Small intestine (tissue), 7 donors: ENCODE data around the gene RDH13. TPM values are rescaled to one million over a fixed set of nuclear protein-coding genes. Genes with fewer than 3 reads are reported as not detected.
A peak's percentile ranks its signal among the peaks of the same experiment; 100 is the strongest.
"Not testable (repeated sequence)": the region's sequence is repeated elsewhere in the genome, so short reads cannot be mapped to it uniquely, and the experiment has no call there.

Experiments
- DNase-seq, 2 donors: peaks; one replicate each; pipeline versions ENCODE4 v3.0.0 to v3.0.0-alpha.2; 2013
- FAIRE-seq: peaks from 2 replicates; lab custom pipeline; 2012; peaks lifted over from hg19 to GRCh38; lab: Jason Lieb, UNC
- H3K27ac ChIP-seq, 3 donors: one replicate each; pipeline ENCODE4 v1.5.1; 2013; ENCODE audit warnings: low read length in 2 of 3, mild to moderate bottlenecking in 2 of 3, control low read depth in 1 of 3, inconsistent platforms in 1 of 3, low read depth in 1 of 3, moderate library complexity in 1 of 3
- H3K27me3 ChIP-seq, 3 donors: one replicate each; pipeline ENCODE4 v1.6.1; 2013; ENCODE audit warnings: low read length in 3 of 3, inconsistent platforms in 1 of 3; ENCODE audit not compliant: control insufficient read depth in 3 of 3, insufficient read depth in 3 of 3
- H3K36me3 ChIP-seq, 3 donors: one replicate each; pipeline ENCODE4 v1.6.1; 2013; ENCODE audit warnings: low read length in 3 of 3, inconsistent platforms in 1 of 3, low read depth in 1 of 3, mild to moderate bottlenecking in 1 of 3, moderate library complexity in 1 of 3; ENCODE audit not compliant: control insufficient read depth in 3 of 3, insufficient read depth in 2 of 3
- H3K4me1 ChIP-seq, 3 donors: one replicate each; pipeline ENCODE4 v1.6.1; 2013; ENCODE audit warnings: low read length in 2 of 3, inconsistent platforms in 1 of 3, low read depth in 1 of 3, mild to moderate bottlenecking in 1 of 3, moderate library complexity in 1 of 3; ENCODE audit not compliant: control insufficient read depth in 3 of 3, insufficient read depth in 2 of 3
- H3K4me3 ChIP-seq, 3 donors: one replicate each; pipeline ENCODE4 v1.5.1; 2013; ENCODE audit warnings: low read length in 3 of 3, control low read depth in 1 of 3, inconsistent platforms in 1 of 3, low read depth in 1 of 3, mild to moderate bottlenecking in 1 of 3, moderate library complexity in 1 of 3
- H3K9me3 ChIP-seq, 2 donors: one replicate each; pipeline ENCODE4 v1.6.1; 2013; ENCODE audit warnings: low read depth in 1 of 2, low read length in 1 of 2; ENCODE audit not compliant: control insufficient read depth in 2 of 2, insufficient read depth in 1 of 2
- WGBS, 3 donors: extraction: QIAGEN DNeasy Blood & Tissue Kit; methylation state at CpG; one replicate each; pipeline ENCODE4 v1.1.7; 2013; 5-methylcytosine and 5-hydroxymethylcytosine counted together
- polyA plus RNA-seq, 4 donors: library from polyadenylated mRNA; stranded (reverse) in 3 of 4; unstranded in 1 of 4; fragments of 200-250 nt in 3 of 4; fragments of 120-200 nt in 1 of 4; gene quantifications; one replicate each; pipeline versions ENCODE4 v1.2.1 to v1.2.3, GENCODE V29; 2013
- donor health status: healthy with polysubstance abuse.
- donor health status: control.
- donor health status: control.
- donor health status: Bipolar disorder and iron deficiency.
- donor health status: healthy.

The RDH13 gene
- polyA plus RNA-seq, 4 donors: 21.3 to 28.4 (median 22.2) TPM

DNA sequence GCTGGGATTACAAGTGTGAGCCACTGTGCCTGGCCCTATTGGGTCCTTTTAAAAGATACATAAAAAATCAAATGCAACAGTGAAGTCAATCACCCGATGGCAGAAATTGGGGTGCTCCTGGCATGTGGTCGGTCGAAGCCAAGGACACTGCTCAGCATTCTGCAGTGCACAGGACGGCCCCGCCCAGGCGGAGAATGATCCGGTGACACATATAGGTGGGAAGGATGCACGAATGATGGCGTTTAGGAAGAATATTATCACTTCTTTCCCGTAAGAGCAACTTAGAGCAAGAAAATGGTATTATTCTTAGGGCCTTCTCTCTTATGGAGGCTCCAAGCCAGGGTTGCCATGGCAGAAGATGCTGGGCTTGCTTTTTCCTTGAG lies 21.7 kb downstream of the RDH13 start:
- H3K36me3 ChIP-seq: peaks cover 9 to 27% (median 15%) of the 10 kb centered on the region in 3 donors
- H3K27ac ChIP-seq: no peak overlapping the region
- no peak overlapping the region for H3K4me3 ChIP-seq
- whole genome bisulfite sequencing, 3 donors: 84 to 92% (median 90%) methylated on average over 10 of the region's 10 CpGs
- DNase-seq (no peak), FAIRE-seq (no peak)
- H3K9me3 ChIP-seq: no peaks in the 10 kb centered on the region
- no peaks in the 10 kb centered on the region for H3K27me3 ChIP-seq
- H3K4me1 ChIP-seq: no peaks in the 10 kb centered on the region

DNA sequence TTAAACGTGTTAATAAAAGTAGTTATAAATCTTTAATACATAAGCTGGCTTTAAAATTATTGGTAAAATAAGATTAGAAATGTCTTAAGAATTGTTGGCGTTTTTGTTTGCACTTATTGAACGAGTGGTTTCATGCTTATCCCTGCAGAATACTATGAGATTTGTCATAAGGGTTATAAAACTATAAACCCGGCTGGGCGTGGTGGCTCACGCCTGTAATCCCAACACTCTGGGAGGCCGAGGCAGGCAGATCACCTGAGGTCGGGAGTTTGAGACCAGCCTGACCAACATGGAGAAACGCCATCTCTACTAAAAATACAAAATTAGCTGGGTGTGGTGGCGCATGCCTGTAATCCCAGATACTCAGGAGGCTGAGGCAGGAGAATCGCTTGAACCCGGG lies 22.3 kb downstream of the RDH13 start:
- H3K27me3 ChIP-seq, H3K4me1 ChIP-seq, FAIRE-seq, H3K27ac ChIP-seq, H3K4me3 ChIP-seq, H3K9me3 ChIP-seq: not testable (repeated sequence)
- 56 to 77% (median 74%) methylated on average over 12 of the region's 12 CpGs for WGBS, 3 donors
- H3K36me3 ChIP-seq: peaks cover 9 to 27% (median 15%) of the 10 kb centered on the region in 3 donors
- peak in 1 of 2 donors; percentile 31 for DNase-seq

DNA sequence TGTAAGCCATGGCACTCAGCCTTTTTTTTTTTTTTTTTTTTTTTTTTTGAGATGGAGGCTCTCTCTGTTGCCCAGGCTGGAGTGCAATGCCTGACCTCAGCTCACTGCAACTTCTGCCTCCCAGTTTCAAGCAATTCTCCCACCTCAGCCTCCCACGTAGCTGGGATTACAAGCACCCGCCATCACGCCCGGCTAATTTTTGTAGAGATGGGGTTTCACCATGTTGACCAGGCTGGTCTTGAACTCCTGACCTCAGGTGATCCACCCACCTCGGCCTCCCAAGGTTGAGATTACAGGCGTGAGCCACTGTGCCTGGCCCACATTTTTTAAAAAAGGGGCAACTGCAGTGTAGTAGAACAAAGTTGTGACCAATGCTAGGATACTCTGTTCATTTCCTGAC lies 25.3 kb downstream of the RDH13 start:
- not testable (repeated sequence) for FAIRE-seq

DNA sequence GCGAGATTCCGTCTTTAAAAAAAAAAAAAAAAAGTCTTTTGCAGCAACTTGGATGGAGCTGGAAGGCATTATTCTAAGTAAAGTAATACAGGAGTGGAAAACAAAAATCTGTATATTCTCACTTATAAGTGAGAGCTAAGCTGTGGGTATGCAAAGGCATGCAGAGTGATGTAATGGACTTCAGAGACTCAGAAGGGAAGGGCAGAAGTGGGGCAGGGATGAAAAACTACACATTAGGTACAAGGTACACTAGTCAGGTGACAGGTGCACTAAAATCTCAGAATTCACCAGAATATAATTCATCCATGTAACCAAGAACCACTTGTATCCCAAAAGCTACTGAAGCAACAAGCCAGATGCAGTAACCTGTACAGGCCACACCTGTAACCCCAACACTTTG lies 26.9 kb downstream of the RDH13 start:
- DNase-seq (peak in 1 of 2 donors; percentile 31), FAIRE-seq (no peak)
- no peak overlapping the region for H3K4me3 ChIP-seq
- H3K27ac ChIP-seq: no peak overlapping the region
- H3K9me3 ChIP-seq: no peaks in the 10 kb centered on the region
- no peaks in the 10 kb centered on the region for H3K4me1 ChIP-seq
- H3K27me3 ChIP-seq: no peaks in the 10 kb centered on the region
- 86 to 96% (median 94%) methylated on average over 2 of the region's 2 CpGs for WGBS, 3 donors
- H3K36me3 ChIP-seq: peaks cover 0 to under 1% (median 0%) of the 10 kb centered on the region in 3 donors

More for the DNA sequence above, 25.3 kb downstream of the RDH13 start:
- 73 to 86% (median 86%) methylated on average over 6 of the region's 6 CpGs for WGBS, 3 donors
- not testable (repeated sequence) for DNase-seq, H3K27ac ChIP-seq, H3K4me3 ChIP-seq, H3K36me3 ChIP-seq, H3K9me3 ChIP-seq, H3K4me1 ChIP-seq, H3K27me3 ChIP-seq

DNA sequence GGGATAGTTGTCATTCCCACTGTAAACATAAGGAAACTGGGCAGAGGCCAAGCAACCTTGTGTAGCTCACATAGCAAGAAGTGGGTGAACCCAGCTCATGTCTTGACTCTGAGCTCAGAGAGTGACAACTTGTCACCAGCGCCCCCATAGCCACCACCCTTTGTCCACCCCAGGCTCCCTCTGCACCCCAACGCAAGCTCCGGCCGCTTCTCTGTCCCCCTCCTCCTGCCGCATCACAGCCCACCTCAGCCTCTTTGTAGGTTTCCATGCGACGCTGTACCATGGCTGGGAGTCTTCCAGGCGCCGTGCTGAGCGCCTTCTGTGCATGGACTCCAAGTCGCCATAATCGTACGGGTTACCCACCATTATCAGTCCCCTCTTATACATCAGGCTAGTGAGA lies 28.2 kb downstream of the RDH13 start:
- FAIRE-seq (no peak), DNase-seq (no peak)
- no peak overlapping the region for H3K27ac ChIP-seq
- 92 to 97% (median 93%) methylated on average over 13 of the region's 13 CpGs for WGBS, 3 donors
- no peaks in the 10 kb centered on the region for H3K9me3 ChIP-seq
- H3K27me3 ChIP-seq: no peaks in the 10 kb centered on the region
- H3K36me3 ChIP-seq: no peaks in the 10 kb centered on the region
- H3K4me1 ChIP-seq: no peaks in the 10 kb centered on the region
- no peak overlapping the region for H3K4me3 ChIP-seq

DNA sequence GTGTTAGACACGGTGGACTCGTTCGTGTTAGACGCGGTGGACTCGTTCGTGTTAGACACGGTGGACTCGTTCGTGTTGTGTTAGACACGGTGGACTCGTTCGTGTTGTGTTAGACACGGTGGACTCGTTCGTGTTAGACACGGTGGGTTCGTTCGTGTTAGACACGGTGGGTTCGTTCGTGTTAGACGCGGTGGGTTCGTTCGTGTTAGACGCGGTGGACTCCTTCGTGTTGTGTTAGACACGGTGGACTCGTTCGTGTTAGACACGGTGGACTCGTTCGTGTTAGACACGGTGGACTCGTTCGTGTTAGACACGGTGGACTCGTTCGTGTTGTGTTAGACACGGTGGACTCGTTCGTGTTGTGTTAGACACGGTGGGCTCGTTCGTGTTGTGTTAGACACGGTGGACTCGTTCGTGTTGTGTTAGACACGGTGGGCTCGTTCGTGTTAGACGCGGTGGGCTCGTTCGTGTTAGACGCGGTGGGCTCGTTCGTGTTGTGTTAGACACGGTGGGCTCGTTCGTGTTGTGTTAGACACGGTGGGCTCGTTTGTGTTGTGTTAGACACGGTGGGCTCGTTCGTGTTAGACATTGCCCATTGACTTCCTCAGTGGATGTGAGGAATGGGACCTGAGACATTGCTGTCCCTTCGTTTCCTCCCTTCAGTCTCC lies 29.8 kb downstream of the RDH13 start:
- H3K9me3 ChIP-seq, H3K27ac ChIP-seq, H3K4me3 ChIP-seq, H3K27me3 ChIP-seq, H3K36me3 ChIP-seq, H3K4me1 ChIP-seq, FAIRE-seq, DNase-seq: not testable (repeated sequence)
- WGBS, 3 donors: 93 to 96% (median 93%) methylated on average over 59 to 70 of the region's 70 CpGs

DNA sequence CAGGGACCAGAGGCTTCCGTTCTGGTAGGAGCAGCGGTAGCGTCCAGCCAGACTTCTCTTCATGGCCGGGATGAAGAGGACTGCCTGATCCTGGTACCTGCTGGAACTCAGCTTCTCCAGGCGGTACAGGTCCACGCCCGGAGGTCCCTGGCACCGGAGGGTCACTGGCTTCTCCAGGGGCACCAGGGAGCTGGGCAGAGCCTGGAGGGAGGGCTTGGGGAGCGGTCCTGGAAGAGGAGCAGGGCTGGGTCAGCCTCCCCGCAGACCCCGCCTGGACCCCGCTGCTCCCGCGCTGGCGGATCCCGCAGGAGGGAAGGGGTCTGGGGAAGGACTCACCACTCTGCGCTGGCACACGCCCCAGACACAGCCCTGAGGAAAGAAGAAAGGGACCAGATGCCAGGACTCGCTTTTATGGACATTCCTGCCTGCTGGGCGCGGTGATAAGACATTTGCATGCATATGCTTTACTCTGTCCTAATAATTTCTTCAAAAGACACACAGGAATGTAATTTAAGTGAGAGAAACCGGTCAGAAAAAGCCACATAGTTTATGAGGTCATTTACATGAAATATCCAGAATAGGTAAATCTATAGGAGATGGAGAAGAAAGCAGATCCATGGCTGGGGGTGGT lies 30.7 kb downstream of the RDH13 start:
- no peak for DNase-seq
- no peaks in the 10 kb centered on the region for H3K4me1 ChIP-seq
- no peak for FAIRE-seq
- no peak overlapping the region for H3K4me3 ChIP-seq
- H3K27ac ChIP-seq: no peak overlapping the region
- no peaks in the 10 kb centered on the region for H3K36me3 ChIP-seq
- 74 to 85% (median 82%) methylated on average over 22 of the region's 22 CpGs for WGBS, 3 donors
- no peaks in the 10 kb centered on the region for H3K9me3 ChIP-seq
- H3K27me3 ChIP-seq: no peaks in the 10 kb centered on the region

DNA sequence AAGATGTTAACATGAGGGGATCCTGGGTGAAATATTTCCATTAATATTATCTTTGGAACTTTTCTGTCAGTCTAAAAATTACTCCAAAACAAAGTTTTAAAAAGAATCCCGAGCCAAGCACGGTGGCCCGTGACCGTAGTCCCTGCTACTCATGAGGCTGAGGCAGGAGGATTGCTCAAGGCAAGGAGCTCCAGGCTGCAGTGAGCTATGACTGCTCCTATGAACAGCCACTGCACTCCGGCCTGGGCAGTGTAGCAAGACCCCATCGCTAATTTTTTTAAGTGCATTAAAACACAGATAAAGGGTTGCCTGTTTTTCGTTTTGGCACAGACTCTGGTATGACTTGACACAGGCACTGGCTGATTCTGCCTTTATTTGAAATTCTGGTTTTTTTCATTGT lies 31.8 kb downstream of the RDH13 start:
- WGBS, 3 donors: 83 to 90% (median 85%) methylated on average over 7 of the region's 7 CpGs

More for the DNA sequence above, 31.8 kb downstream of the RDH13 start:
- no peaks in the 10 kb centered on the region for H3K4me1 ChIP-seq
- H3K4me3 ChIP-seq: no peak overlapping the region
- no peaks in the 10 kb centered on the region for H3K9me3 ChIP-seq
- H3K27ac ChIP-seq: no peak overlapping the region
- no peaks in the 10 kb centered on the region for H3K36me3 ChIP-seq
- H3K27me3 ChIP-seq: no peaks in the 10 kb centered on the region
- FAIRE-seq (no peak), DNase-seq (no peak)
